Tracheal epithelial cell (primary cell): Measurements from ENCODE around the gene PFKM. TPM values are rescaled to one million over a fixed set of nuclear protein-coding genes. Genes with fewer than 3 reads are reported as not detected.

Experiments
- total RNA-seq: library from RNA; depleted of rRNA; stranded (reverse); fragments of >200 nt; gene quantifications from 2 replicates; pipeline ENCODE4 v1.2.1, GENCODE V29; 2014

Gene PFKM
- total RNA-seq, result 52.9 and 63.4 TPM in 2 replicates

DNA sequence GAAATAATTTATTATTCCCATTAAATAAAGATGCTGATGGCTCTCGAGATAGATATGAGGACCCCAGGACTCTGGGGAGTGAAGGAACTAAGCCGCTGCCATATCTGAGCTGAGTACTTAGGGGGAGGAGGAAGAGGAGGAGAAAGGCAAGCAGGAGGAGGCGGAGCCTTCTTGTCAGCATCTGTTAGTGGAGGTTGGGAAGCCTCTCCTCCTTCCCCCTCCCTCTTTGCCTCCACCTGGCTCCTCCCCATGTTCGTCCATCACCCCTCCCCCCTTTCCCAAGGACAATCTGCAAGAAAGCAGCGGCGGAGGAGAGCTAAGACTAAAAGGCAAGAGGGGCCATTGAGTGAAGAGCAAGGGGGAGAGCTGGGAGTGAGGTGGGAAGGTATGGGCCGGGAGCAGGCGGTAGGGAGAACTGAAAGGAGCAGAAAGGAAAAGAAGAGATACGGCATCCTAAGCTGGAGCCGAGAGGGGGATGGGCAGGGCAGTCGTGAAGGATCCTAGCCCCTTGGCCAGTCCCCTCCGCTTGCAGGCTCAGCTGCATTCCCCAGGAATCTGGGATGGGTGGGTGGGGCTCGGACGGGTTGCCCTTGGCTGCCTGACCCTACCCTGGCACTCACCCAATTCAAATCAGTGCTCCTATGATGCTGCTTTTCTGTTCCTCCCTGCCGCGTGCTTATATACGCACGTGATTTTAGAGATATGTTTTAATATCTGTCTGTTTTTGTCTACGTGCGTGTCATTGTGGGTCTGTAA is at the start of gene PFKM:
Gene PFKM, plus strand, starts transcription at position 287 of the 756 bp plus-strand sequence. CDS start 3,411 bp downstream, outside the sequence.

DNA sequence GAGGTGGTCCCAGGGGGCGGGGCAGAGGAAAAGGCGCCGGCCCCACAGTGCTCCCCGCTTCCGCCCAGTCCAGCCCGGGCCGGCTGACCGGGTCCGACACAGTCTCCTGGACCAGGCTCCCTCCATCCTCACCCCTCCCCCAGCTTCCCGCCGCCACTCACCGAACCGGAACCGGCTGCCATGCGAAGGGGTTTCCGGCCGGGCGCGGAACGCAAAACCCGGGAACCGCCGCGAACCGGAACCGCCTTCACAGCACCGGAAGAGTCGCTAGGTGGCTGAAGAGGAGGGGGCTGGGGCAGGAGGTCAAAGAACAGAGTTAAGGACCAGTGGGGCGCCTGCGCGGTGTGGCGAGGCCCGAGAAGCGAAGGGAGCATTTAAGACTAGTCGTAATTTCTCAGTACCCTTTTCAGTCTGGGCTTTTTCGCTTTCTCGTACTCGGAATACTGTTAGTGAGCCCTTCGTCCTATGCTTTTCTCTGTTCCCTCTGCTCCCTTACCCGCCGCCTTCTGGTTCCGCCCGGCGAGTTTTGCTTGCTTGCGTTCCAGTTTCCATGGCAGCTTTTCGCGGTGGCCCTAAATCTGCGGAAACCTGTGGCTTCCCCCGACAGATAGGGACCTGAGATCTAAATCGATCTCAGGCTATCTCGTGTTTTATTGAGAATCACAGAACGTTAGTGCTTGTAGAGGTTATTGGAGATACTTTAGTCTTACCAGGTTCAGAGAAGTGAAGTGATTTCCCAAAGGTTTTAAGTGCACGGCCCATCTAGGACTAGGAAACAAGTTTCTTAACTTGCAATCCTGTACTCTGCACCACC is 13.1 kb upstream of the PFKM start, which contains the start of gene SENP1:
Gene SENP1, minus strand, starts transcription at position 213 of the 814 bp plus-strand sequence. CDS start 4,607 bp downstream, outside the sequence.

DNA sequence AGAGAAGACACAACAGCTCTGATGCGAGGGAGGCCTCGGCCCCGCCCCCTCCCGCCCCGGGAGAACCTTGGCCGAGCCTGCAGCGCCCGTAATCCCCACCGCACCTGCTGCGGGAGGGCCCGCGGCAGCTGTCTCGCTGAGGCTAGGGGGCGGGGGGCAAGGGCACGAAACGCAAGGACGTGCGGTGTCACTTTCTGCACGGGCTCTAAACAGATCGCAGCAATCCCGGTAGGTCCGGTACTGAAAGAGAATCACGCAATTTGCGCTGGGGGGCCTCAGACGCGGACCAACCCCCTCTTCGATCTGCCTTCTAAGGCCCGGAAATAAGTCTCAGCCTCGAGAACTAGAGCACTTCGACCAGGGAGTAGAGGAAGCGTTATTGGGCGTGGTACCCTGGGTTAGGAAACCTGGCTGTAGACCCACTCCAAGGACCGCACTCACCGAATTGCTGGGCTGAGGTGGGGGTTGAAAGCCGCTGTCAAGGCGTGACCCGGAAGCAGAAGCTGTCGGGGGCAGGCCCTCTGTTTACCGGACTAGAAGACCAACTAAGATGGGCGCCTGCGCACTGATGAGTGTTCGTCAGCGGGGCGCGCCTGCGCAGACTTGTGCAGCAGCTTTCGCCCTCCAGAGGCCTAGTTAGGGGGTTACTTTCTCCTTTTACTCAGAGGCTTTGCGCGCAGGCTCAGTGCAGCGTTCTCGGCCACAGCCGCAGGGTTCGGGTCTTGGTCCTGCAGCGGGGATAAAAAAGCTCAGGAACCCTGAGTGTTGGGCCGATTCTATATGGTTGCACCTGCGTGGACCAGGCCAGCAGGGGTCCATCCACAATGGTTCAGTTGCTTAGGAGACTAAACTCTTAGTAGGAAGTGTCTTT is 38.1 kb downstream of the PFKM start, which contains the start of gene ASB8:
Gene ASB8, minus strand, starts transcription at position 498 of the 871 bp plus-strand sequence. CDS start 4,019 bp downstream, outside the sequence.

DNA sequence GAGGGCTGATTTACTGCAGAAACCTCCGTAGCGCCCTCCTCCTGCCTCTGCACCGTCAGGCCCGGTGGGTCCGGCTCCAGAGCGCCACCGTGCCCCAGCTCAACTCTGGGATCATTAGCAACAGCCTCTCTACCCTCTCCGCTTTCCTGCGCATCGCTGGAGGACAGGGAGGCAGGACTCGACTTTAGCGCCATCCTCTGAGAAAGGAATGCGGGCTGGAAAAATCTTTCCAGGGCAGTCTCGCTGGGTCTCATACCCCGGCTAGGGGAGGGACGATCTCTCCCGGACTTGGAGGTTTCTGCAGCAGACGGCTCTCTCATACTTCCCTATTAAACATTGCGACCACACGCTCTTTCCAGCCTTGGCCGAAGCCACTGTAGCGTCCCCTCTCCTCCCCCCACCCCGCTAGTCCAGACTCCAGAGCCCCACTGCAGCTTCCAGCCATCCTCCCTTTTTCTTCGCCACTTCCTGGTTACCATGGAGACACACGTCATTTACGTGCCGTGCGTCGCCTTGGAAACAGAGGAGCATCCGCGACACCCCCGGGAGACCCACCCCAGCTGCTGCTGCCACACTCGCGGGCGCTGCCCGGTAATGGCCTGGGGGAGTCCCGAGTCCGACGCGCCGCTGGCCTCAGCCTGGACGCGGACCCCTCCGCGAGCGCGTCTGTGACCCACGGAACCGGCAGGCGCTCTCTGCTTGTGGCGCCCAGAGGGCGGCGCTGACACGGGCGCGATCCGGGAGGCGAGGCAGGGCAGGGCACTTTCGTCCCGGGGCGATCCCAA is 64.1 kb downstream of the PFKM start, which contains the start of gene CCDC184:
Gene CCDC184, plus strand, starts transcription at position 554 of the 785 bp plus-strand sequence. CDS start 479 bp downstream, outside the sequence.

Other genes starting within 250 kb of the PFKM start
- 5.5 and 10.0 TPM in 2 replicates for gene VDR, start 214.4 kb upstream of the PFKM start, total RNA-seq
- gene TMEM106C, start 155.8 kb upstream of the PFKM start, total RNA-seq, result 59.5 and 91.9 TPM in 2 replicates
- gene COL2A1, start 114.9 kb upstream of the PFKM start, total RNA-seq, result 0.48 and 0.64 TPM in 2 replicates
- 8.9 and 15.3 TPM in 2 replicates for gene SENP1, start 13.3 kb upstream of the PFKM start, total RNA-seq
- 9.4 and 10.4 TPM in 2 replicates for gene ASB8, start 38.2 kb downstream of the PFKM start, total RNA-seq
- gene CCDC184, start 64.3 kb downstream of the PFKM start, total RNA-seq, result not detected in 2 replicates
- not detected in 2 replicates for gene OR10AD1, start 83.9 kb downstream of the PFKM start, total RNA-seq
- 4.7 and 11.8 TPM in 2 replicates for gene ZNF641, start 231.6 kb downstream of the PFKM start, total RNA-seq